DND-41 (cell line): ENCODE data around the gene DESI1.

ENCODE experiments used
- EZH2 ChIP-seq: IDR thresholded peaks from 3 replicates; pipeline ENCODE4 v1.6.1; 2012; ENCODE audit warnings: borderline replicate concordance, low read depth, mild to moderate bottlenecking, moderate library complexity, low read length, inconsistent platforms; ENCODE audit not compliant: severe bottlenecking
- TF ChIP-seq, protein P1 (sequence below): IDR thresholded peaks from 2 replicates; pipeline ENCODE4 v1.5.1; 2012; ENCODE audit warnings: borderline replicate concordance, low read length, moderate library complexity, mild to moderate bottlenecking; ENCODE audit not compliant: poor library complexity, severe bottlenecking; ENCODE audit errors: extremely low read depth

DNA sequence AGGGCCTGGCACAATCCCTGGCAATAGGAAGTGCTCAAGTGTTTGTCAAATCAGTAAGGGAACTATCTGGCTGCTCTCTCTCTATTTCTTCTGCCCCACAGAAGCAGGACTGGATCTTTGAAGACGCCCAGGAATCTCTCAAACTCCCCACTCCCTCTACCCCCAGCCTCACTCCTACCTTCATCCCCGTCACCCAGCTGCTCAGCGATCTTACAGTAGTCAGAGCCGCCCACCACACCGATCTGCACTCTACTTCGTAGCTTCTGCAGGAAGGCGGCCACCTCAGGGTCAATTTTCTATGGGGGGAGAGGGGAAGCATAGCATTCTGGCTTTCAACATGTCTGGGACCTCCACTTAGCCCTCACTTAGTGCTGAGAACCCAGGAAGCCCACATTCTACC, 34.9 kb downstream of the DESI1 start:
- no peak for TF ChIP-seq EZH2
- TF ChIP-seq, protein P1, sequence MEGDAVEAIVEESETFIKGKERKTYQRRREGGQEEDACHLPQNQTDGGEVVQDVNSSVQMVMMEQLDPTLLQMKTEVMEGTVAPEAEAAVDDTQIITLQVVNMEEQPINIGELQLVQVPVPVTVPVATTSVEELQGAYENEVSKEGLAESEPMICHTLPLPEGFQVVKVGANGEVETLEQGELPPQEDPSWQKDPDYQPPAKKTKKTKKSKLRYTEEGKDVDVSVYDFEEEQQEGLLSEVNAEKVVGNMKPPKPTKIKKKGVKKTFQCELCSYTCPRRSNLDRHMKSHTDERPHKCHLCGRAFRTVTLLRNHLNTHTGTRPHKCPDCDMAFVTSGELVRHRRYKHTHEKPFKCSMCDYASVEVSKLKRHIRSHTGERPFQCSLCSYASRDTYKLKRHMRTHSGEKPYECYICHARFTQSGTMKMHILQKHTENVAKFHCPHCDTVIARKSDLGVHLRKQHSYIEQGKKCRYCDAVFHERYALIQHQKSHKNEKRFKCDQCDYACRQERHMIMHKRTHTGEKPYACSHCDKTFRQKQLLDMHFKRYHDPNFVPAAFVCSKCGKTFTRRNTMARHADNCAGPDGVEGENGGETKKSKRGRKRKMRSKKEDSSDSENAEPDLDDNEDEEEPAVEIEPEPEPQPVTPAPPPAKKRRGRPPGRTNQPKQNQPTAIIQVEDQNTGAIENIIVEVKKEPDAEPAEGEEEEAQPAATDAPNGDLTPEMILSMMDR = no peak
